Stimulated activated CD8-positive, alpha-beta memory T cell treated with anti-CD3 and anti-CD28 coated beads, Interleukin-7, amount 100 ng/mL, for 4 hours (primary cell): ENCODE data around the gene KRT75.

Experiments used
- DNase-seq, 2 donors: peaks; one replicate each; pipeline ENCODE4 v3.0.0-alpha.2; 2020; ENCODE audit warnings: low read depth in 2 of 2

KRT75 gene

DNA sequence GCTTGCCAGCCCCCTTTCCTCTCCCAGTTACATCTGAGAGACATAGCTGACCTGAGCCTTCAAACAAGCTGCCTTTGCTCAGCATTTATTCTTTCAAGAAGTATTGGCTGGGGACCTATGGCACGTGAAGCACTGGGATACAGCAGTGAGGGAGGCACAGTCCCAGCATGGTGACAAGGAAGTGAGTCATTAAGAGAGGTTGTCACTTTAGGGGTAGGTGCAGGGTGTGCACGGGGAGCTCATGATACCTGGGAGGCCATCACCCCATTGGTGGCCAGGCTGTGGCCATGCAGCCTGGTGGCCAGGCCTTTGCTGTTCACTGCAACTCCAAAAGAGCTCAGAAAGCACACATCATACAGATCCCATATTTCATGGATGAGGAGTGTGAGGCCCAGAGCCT, 5.7 kb upstream of the KRT75 start:
- DNase-seq = no peak

DNA sequence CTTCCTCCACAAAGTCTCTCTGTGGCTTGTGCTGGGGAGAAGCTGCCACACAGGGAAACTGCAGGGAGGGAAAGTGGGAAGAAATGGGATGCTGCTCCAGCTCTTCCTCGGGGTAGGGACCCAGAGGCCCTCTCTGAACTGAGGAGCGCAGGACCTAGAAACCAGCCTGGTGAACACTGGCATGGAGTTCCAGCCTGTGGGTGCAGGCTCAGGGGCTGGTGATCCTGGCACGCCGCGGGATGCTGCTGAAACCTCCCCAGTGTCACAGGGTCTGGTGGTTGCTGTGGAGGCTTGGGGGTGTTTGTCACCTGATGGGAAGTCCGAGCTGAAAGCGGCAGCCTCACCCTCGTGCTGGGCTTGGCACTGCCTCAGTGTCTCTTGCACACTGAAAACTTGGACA, 5.2 kb upstream of the KRT75 start:
- no peak for DNase-seq

DNA sequence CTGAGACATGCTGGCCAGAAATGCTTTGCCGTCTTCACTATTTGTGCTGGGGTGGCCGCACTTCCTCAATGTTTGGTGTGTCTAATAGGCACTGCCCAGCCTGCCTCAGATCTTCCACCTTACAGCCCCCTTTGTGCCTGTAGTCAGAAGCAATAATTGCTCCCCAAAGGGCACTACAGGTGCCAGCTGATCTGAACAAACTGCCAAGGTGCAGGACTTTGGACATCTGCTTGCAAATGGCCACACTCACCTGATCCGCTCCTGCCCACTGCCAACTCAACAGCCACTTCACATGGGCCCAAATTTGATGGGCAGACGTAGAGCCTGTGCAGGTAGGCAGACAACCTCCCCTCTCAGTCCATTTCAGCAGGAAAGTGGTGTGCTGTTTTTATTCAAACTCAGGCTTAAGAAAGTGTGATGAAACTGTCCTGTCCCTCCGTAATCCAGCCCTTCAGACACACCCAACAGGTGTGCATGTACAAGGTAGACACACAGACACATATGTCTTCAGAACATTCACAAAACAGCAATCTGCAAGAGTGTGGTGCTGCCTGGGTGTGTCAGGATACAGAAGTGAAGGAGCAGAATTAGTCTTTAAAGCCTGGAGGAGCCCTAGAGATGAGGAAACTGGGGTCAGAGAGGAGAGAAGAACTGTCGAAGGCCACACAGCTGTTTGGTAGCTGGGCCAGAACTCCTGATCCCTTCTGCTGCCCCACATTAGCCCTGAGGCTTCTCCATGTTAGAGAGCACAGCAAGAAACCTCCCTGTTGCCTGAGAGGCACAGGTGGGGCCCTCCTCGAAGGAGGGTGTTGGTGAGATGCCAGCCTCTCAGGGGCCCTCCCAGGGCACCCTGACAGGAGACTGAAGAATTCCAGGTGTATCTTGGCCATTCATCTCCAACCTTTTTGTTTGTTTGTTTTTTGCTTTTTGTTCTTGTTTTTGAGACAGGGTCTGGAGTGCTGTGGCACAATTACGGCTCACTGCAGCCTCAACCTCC, 4.4 kb upstream of the KRT75 start:
- DNase-seq = no peak

DNA sequence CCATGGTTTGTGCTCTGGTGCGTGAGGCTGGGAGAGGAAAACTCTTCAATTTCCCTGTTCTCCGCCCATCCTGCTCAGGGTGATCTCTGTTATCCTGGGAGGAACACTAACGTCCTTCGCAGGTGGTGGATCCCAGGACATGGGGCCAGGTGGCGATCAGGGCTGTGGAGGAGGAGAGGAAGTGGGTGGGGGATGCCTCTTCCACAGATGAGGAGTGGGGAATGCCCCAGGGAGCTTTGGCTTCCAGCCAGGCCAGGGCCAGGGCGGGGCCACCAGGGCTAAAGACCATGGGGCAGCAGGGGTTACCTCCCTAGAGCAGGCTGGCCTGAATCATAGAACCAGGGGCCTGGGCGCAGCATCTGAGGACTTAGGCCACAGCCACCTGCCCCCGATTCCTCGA, 3.3 kb upstream of the KRT75 start:
- DNase-seq = no peak

DNA sequence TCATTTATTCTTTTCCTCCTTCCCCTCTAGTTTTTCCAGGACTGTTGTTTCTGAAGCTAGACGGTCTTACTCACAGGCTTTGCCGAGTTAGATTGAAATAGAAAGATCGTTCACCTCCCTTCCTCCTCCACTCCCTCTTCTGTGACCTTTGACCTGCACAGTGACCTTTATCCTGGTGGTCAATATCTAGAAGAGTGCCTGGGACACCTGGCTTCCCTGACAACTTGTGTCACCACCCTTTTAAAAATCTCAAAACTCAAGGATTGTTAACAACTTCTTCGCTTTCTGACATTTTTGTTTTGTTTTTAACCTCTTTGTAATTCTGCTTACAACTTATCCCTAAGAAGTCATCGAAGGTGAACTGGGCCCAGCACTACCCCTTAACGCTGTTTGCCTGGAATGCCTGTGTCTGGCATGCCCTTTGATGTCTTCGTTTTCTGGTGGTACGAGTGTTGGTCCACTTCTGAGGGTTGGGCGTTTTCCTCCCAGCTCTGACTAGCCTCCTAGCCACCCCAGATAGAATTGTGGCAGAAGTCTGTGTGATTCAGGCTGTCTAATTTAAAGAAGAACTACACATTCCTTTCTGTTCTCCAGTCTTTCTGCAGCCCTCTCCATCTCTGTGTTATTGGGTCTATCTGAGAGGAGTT, 2.8 kb upstream of the KRT75 start:
- no peak for DNase-seq

DNA sequence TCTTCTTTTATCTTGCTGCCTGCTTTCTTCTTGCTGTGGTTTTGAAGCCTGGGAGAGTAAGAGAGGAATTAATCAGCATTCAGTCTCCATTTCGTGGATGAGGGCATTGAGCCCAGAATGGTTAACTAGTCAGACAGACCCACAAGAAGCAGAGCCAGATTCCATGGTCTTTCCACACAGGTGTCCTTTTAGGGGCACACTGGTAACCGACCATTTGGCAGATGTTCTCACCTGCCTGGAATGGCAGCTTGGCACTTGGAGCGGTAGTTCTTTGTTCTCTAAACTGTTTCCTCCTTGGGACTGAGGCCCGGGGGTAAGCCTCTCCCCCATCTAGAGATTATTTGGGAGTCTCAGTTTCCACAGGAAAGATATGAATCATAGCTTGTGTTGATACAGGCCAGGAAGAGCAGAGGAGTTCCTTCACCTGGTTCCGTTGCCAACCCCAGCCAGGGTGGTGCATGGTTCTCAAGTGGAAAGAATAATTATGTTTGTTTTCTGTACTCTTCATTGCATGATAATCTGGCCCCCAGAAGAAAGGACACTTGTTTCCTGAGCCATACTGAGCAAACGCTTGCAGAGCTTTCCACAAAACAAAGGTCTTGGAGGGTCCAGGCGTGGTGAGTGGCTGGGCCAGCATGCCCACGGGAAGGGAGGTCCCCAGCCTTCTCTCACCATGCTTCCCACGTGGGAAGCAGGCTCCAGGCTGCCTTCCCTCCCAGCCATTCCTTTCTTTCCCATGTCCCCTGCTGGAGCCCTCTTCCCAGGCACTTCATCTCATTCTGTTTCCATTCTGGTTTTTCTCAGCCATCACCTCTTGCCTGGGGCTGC, 2.0 kb upstream of the KRT75 start:
- no peak for DNase-seq

DNA sequence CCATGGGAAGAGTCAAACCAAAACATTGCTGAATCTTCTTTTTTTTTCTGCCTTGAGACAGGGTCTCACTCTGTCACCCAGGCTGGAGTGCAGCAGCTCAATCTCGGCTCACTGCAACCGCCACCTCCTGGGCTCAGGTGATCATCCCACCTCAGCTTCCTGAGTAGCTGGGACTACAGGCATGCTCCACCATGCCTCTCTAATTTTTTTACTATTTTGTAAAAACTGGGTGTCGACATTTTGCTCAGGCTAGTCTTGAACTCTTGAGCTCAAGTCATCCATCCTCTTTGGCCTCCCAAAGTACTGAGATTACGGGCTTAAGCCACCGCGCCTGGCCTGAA, 1.5 kb upstream of the KRT75 start:
- DNase-seq = no peak

DNA sequence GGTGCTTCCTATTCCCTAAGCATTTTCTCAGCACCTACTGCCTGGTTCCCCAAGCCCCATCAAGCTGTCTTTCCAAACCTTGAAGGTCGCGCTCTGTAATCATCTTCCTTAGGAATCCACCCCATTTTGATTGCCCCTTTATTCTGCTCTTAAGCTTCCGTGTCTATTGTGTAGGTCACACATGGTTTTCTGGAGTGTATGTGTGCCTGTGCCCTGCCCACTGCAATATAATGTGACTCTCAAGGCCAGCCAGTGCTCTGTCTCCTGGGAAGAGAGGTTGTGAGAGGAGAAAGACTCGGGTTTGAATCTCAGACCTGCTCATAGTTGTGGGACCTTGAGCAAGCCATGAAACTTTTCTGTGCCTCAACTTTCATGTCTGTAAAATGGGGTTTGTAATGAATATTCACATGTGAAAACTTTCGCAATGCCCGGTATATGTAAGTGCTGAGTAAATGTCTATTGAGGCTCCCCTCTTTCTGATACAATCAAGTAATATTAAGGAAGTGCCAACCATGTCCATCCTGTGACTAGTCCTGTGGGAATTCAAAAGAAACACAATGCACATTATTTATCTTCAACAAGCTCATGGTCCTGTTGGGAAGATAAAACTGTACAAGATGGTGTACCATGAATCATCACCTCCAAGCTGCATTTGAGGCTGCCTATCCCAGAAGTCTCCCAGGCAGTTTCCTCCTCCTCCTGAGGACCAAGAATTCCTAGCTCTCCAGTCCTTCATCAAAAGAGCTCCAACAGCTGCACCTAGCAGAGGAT, 774 bp upstream of the KRT75 start:
- DNase-seq = no peak

DNA sequence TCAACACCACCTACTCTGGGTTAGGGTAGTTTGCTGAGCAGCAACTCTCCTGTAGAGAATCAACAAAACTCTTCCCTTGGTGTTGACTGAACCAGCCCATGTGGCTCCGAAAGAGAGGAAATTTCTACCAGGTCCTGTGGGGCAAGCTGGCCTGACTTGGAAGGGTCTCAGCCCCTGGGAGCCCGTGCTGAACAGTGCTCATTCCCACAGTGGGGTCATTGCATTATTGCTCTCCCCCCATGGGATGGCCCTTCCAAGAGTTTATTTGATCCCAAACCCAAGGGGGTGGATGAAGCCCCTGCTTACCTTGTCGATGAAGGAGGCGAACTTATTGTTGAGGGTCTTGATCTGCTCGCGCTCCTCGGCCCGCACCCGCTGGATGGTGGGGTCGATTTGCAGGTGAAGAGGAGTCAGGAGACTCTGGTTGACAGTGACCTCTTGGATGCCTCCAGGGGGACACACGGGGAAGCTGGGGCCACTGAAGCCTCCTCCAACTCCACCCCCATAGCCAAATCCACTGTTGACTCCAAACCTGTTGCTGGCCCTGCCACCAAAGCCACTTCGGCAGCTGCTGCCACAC, 580 bp downstream of the KRT75 start:
- DNase-seq = no peak

DNA sequence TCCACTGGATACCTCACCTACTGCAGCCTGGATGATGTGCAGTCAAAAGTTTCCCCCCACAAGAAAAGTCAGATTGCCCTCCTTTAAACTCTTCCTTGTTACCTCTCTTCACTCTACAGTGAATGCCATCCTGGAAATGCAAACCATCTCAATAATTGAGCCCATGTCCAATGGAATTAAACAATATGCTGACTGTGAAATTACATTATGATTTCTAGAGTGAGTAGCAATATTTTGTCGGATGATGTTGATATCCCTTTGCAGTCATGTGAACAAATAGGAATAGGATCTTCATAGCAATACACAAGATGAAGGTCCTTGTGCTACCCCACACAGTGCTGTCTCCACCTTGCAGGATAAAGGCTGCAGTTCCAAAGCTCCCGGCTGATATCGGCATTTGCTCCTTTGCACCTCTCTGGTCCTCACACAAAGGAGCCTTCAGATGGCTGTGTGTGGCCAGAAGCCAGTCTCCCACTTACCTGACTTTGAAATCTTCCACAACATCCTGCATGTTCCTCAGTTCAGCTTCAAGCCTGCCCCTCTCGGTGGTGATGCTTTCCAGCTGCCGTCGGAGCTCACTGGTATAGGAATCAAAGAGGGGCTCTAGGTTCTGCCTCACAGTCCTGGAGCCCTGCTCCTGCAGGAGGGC, 1.5 kb downstream of the KRT75 start:
- DNase-seq = no peak

DNA sequence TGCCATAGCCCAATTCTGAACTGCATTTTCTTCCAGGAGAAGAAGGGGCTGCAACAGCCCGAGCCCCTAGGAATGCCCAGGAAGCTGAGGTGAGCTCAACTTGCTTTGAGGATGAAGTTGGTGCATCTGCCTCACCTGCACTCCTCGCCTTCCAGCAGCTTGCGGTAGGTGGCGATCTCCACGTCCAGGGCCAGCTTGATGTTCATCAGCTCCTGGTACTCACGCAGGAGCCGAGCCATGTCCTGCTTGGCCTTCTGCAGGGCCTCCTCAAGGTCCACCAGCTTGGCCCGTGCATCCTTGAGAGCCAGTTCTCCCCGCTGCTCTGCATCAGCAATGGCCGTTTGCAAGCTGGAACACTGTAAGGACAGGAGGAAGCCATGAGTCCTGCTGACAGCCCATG, 6.0 kb downstream of the KRT75 start:
- DNase-seq = no peak

DNA sequence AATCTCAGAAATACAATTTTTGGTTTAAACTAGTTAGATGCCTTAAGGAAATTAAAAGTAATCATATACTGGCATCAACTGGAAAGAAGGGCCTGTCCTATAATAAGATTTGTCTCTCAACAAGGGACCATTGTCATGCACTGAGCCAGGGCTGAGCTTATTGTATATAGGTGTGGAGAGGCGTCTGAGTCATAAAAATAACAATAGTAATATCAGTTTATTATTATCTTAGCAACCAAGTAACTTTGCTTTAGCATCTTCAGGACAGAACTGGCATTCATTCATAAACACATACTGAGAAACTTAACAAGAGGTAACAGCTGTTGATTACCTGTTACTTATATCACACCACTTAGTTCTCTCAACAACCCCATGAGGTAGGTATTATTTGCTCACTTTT, 7.1 kb downstream of the KRT75 start:
- DNase-seq = no peak

DNA sequence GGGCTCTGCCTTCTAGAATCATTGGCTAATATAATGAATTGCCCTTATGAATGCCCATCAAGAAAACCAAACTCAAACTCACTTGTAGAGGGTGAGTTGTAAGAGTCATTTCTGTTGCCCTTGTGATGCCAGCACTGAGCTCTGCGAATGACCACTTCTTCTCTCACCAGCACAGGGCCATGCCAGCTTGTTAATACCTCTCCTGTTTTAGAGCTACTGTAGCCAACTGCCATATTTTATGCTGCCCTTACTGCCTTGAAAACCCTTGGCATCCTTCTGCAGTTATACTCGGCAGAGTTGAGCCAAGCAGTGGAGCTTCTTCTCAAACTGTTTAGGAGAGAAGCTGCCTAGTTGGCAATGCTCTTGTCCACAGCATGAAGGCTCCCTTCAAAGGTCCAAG, 8.1 kb downstream of the KRT75 start:
- no peak for DNase-seq

DNA sequence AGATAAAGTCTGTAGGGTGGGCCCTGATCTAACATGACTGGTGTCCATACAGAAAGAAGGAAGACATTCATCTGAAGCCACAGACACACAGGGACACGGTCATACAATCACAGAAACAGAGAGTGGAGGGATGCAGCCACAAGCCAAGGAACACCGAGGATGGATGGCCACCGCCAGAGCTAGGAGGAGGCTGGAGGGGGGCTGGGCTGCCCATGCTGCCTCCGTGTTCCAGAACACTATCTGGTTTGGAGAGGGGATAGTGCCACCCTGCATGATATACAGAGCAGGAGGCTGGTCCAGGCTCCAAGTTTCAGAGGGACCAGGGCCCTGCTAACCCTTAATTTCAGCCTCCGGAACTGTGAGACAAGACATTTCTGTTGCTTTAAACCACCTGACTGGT, 8.7 kb downstream of the KRT75 start:
- no peak for DNase-seq

DNA sequence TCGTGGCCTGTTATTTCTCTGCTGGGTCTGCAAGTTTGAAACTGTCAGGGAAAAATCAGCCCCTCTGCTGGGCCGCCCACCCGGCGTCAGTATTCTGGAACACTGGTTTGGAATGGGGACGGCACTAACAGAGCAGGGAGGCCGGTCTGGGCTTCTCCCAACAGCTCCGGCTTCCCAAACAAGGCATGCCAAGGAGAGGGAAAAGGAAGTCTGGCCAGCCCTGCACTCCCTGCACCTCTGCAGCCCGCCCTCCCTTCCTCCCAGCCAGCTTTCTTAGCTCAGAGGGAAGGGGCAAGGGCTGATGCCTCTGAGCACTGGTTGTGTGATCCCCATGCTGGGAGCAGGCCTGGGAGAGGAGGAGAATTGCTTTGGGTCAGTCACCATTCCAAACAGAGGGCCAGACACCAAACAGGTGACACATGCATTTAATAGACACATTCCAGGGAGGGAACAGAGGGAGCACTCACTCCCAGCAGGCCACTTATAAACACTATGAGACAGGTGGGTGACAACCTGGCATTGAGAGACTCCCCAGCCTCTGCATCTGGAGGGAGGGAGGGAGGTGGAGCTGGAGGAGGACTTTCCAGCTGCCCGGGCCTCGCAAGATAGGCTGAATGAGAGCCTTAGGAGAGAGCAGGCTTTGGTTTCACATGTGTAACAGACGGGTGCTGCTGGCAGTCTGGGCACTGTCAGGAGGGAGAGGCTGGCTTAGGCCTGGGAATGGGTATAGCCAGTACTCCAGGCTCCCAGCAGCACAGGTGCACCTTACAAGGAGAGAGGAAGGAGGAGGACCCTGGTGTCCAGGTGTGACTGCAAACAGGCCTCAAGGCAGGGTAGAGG, 10.3 kb downstream of the KRT75 start:
- no peak for DNase-seq

DNA sequence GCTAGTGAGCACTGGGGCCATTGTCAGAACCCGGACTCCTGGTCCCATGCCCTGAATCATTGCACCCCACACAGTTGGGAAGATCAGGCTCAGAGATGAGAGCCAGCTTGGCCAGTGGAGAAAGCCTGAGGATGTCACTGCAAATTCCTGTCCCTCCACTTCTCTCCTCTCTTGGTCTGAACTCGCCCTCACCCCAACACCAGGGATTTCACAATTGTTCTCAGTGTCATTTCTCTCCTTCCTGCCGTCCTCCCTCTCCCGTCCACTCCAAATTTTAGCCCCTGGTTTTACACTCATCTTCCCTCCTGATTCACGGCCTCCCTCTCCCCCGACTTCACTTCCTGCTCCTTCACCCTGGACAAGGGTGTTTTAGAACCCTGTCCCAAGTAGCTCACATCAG, 11.1 kb downstream of the KRT75 start:
- DNase-seq = no peak

DNA sequence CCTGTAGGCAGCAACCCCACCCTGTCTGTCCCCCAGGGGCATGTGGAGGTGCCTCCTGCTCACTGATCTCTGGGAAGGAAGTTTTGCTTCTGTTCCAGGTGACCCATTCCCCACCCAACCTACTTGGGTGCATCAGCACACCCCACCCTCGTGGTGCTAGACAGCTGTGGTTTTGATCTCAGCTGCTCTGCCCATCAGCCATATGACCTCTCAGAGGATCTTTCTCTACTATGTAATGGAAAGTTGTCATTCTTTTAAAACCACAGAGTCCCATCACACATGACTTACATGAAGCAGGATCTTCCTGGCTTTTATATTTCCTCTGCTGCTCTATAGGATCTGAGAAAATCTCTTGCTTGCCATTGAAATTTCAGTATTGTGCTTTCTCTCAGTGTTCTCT, 14.5 kb downstream of the KRT75 start:
- DNase-seq = no peak

DNA sequence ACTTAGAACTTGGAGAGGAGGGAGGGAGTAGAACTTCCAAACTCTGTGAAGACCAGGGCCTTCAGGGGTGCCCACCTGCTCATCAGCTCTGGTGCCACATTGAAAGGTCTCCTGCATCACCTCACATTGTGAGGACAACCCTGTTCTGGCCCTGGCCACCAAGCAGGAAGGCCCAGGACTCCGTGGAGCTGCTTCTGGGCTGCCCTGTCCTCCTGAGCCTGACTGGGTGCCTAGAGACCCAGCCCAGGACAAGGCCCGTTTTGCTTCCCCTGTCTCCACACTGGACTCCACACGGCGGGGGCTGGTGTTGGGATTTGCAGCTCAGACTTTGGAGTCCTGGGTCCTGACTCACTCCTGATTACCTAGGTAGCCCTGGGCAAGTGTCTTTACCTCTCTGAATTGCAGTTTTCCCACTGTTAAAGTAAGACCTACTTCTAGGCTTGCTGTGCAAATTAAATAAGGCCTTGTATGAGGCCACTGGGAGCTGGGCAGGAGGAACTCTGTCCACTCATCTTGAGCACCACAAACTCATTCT, 15.5 kb downstream of the KRT75 start:
- DNase-seq = no peak

DNA sequence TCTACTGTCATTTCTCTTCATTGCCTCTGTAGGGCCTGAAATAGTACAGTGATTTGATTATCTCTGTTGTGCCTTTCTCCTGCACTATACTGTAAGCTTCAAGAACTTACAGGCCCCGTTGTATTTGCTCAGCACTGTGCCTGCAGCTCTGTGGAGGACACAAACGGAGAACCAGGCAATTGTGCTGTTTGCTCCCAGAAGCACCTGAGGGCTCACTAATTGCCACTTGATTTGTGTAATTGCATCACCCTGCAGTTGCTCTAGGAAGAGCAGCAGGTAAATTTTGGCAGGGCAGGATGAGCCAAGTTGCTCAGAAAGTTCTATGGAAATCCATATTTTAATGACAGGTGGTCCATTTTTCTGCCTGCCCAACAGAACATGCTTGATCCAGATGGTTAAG, 16.4 kb downstream of the KRT75 start:
- no peak for DNase-seq

DNA sequence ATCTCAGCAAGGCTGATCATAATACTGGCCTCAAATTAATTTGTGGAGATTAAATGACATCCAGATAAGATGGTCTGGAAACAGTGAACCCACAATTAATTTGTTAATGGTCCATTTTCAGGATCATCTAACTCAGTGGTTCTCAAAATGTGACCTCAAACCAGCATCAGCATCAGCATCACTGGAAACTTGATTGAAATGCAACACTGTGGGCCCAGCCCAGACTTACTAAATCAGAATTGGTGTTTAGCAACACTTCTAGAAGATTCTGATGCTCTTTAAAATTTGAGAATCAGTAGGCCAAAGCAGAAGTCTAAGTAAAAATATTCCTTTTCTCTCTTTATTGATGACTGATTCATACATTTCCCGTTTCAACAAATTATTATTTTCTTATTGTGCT, 17.4 kb downstream of the KRT75 start:
- DNase-seq = no peak
